Pulmonary artery endothelial cell (primary cell): Measurements from ENCODE around the gene SORBS2. TPM values are rescaled to one million over a fixed set of nuclear protein-coding genes. Genes with fewer than 3 reads are reported as not detected.
A peak's percentile ranks its signal among the peaks of the same experiment; 100 is the strongest.

Source experiments
- DNase-seq: peaks from one replicate; pipeline ENCODE4 v3.0.0-alpha.2; 2011; ENCODE audit warnings: low read depth, low spot score
- total RNA-seq: library from RNA; depleted of rRNA; stranded (reverse); fragments of >200 nt; gene quantifications from 2 replicates; pipeline ENCODE4 v1.2.3, GENCODE V29; 2014

The SORBS2 gene
- total RNA-seq, 1 donor from 2014 or later: 46.2 TPM

DNA sequence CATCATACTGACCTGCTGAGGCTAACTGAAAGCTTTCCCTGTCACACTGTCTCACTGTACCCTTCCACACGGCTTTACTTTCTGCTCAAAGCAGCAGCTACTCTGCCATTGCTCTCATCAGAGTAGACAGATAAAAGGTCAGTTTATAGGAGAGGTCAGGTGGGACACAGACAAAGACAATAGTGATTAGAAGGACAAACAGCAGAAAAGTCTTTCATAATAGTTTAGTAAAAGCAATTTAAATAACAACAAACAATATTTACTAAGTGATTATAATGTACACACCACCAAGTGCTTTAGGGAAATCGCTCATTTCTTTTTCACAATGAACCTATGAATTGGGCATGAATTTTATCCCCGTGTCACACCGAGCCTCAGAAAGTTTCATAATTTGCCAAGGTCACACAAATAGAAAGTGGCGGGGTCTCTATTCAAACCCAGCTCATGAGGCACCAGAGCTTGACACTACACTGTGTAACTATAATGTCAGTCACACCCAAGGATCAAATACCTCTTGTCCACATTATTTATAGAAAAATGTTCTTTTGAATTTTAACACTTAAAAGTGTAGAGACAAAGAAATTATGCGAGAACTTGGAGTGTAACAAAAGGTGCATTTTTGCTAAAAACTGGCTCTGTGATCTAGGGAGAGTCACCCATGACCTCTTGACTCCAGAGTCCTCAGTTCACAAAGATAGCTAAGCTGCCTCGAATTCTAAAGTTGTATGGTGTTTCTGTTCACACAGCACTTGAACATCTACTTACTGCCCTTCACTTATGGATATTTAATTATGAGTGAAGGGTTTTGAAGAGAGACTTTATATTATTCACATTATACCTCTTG lies 24.5 kb upstream of the SORBS2 start:
- no peak for DNase-seq

DNA sequence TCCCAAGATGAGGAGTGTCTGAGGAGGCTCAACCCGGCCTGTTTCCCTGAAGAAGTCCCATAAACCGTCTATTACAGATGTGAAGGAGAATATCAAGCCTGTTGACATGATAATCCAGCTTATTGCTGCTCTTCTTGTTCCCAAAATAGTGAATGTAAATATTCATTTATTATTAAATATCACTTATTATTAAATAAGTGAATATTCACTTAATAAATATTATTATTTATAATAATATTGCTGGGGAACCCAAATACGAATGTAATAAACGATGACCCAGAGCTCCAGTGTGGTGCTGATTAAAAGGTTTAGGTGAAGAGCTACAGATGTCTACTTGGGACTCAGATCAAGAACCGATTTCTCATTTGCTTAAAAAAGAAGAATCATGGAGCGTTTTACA lies 23.8 kb upstream of the SORBS2 start:
- DNase-seq: no peak

DNA sequence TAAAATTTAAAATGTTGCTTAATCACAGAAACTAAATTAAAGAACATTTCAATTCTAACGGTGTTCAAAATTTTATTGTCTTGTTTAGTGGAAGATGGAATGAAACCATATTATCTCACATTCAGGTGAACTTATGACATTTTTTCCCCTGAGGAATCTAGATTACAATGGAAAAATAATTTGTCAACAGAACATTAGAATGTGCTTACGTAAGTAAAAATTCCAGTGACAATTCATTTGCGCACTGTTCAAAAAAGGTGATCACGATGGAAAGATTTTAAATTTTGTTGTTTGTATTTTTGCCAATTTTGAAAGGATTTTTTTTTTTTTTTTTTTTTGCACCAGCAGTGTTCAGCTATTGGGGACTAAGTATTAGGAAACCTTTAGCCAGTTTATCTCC lies 23.3 kb upstream of the SORBS2 start:
- no peak for DNase-seq

DNA sequence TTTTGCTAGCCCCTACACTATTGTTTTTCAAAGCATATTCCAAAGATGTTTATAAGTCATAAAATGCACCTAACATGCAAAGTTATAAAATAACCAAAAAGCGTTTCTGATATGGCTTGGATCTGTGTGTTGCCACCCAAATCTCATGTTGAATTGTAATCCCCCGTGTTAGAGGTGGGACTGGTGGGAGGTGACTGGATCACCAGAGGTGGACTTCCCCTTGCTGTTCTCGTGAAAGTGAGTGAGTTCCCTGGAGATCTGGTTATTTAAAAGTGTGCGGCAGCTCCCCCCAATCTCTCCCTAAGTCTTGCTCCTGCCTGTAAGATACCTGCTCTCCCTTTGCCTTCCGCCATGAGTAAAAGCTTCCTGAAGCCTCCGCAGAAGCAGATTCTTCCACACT lies 22.8 kb upstream of the SORBS2 start:
- no peak for DNase-seq

DNA sequence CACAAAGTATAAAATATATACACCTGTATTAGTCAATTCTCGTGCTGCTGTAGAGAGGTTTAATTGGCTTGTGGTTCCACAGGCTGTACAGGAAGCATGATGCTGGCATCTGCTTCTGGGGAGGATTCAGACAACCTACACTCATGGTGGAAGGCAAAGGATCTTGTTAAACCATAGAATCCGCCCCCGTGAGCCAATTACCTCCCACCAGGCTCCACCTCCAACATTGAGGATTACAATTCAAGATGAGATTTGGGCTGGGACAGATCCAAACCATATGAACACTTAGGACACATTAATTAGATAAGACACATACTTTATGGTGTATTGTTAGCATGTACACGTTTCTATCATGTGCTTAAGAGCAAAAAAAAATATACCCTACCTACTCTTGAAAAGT lies 22.1 kb upstream of the SORBS2 start:
- DNase-seq: no peak

DNA sequence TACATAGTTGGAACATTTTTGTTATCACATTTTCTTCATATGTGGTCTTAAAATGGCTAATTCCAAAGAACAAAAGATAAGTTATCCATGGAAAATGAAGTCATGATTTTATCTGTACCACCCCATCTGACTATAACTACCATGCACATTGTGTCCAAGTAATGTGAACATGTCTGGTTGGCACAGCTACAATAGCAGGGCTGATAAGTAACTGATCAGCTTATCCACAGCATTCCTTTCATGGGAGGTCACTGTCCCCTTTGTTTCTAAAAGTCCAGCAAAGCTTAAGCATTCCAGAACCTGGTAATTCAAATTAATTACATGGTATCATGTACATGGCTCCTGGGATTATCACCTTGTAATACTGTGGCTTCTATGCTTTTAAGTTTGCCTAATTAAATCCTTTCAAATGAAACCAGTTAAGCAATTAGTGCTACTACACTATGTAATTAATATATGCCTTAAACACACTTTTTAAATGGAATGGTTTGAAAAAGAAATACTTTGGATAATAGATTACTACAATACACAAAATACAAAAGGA lies 21.1 kb upstream of the SORBS2 start:
- peak; percentile 96 for DNase-seq

DNA sequence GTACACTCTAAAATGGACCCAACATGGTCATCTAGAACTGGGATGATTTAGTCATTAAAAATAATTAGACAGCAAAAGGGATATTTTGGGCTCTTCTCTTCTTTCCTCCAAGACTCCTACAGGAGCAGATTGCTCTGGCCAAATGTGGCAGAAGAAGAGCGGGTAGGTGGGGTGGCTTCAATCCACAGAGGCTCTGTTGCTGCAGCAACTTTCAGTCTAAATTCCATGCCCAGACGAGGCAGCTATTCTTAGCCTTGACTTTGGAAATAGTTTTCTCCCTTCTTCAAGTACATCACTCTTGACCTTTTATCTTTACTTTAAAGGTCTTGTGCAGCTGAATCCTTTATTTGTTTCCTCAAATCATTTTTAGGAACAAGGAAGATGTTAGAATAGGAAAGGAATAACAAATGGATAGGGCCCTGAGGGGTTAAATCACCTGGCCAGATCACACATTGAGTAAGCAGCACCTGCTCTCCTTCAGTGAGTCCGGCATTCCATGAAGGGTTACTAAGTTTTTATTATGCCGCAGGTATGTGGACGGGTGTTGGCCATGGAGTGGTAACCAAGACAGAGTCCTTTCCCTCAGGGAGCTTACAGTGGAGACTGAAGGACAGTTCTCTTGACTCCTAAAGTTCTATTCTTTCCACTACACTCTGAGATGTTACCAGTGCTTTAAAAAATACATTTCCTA lies 19.3 kb upstream of the SORBS2 start:
- no peak for DNase-seq

DNA sequence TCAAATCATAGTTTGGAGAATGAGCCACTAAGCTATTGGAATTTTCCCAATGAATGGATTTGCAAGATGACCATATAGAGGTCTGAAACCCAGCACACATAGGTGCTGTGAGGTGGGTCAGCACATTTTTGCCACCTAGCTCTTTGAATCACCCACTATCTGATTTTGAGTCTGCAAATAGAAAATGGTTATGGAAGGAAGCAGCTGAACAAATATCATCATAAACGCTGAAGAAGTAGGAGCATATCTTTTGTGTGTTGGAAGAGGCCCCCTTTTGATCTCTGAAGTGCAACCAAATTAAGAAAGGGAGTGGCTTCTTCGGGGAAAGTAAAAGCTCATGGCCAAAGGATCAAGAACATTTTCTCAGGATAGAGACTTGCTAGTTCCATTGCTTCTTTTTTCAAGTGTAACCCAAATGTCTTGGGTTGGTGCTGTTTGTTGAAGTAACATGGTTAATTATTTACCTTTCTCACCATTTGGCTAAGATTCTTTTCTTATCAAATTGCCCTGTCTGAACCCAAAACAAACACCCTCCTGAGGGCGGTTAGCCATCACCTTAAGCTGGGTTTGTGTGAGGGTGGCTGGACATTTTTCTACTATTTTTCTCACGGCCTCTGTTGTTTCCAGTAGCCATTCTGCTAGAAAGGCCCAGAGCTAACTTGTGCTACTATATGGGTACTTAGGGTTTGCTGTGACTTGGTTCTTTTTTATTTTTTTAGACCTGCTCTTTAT lies 18.4 kb upstream of the SORBS2 start:
- no peak for DNase-seq

DNA sequence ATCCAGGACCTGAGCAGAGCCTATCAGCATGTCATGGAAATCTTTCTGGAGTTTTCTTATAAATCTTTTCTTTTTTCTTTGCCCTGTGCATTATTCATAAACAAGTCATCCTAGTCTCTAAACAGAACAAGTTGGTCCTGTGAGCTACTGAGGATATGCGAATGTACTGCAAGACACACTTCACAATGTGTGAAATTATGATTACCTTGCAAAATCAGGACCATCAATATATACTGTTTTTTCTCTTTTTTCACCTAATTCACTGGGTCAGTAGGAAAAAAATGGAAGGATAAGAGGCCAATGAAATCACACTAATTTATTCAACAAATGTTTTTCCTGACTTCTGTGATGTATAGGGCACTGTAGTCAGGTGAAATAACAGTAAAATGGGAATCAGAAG lies 14.4 kb upstream of the SORBS2 start:
- DNase-seq: no peak

DNA sequence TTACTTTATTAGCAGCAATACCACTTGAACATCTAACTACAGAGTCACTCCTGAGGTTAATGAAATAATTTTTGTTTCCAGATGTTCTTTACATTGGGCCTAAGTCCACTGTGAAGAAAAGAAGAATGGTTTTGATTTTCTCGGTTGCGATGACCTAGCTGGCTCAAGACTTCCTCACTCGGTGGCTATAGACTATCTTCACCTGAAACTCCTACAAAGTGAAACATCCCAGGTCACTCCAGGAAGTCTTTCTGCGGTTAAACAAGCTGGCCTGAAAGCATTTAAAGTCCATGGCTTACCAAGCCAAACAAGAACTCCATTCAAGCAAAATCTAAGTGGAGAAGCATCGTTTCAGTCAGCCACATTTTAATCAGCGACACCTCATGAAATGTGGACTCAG lies 13.7 kb upstream of the SORBS2 start:
- no peak for DNase-seq

DNA sequence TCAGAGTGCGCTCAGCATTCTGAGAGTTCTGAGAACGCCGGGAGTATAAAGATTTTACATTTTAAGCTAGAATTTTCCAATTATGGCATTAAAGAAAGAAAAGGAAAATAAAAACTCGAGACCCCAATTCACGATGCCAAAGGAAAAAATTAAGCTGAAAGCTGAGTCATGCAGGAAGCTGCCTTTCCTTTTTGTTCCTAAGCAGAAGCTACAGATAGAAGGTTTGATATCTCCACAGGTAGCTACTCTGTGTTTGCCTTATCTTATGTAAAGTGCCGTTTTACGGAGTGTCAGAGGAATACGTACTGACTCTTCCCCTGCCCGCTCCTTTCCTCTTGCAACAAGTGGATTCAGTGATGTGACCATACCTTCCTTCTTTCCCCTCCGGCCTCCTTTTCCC lies 10.8 kb upstream of the SORBS2 start:
- DNase-seq: no peak

DNA sequence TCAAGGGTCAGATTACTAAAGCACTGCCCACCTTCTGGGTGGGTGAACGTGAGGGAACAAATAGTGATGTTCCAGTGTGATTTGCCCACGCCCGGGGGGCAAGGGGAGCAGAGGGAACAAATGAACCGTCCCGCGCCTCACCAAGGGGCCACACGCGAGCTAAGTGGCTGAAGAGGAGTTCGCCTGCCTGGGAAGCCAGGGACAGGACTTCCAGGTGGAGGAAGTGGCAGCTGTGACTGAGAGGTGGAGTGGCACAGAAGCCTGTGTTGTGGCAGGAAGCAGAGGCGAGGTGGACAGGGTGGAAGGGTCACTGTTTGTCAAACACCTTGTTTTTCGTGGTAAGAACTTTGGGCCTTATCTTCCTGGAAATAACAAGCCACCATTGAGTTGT lies 9.0 kb upstream of the SORBS2 start:
- DNase-seq: no peak

DNA sequence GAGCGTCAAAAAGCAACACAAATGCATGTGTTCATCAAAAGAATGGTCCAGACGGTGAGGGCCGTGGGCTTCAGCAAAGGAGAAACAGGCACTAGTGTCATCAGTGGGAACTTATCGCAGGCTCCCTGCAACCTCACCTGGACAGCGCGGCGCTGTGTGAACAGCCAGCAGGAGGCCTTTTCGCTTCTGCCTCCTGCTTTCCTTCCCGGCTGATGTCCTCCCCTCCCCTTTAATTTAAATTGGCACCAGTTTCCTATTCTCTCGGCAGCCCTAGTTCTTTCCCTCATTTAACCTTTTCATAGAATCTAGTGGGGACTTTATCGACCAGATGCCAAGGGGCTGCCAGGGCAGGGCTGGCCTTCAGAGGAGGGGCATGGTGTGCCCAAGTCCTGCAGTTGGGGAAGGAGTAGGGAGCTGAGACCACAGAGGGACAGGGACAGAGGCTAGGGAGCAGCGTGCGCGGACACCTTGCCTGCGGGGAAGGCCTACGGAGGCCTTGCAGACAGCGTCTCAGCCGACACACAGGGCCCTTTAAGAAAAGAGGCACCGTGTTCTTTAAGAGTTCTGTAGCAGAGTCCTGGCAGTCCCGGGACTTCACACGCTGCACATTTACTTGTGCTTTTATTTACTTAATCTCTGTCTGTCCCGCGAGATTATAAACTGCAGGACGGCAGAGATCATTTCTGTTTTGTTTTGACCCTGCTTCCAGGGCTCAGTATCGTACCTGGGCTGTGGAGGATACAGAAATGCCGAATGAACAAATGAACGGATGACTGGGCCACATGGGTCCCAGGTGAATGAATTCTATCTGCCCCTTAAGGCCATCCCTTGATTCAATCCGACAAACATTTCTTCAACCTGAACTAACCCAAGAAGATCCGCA lies 8.4 kb upstream of the SORBS2 start:
- no peak for DNase-seq

DNA sequence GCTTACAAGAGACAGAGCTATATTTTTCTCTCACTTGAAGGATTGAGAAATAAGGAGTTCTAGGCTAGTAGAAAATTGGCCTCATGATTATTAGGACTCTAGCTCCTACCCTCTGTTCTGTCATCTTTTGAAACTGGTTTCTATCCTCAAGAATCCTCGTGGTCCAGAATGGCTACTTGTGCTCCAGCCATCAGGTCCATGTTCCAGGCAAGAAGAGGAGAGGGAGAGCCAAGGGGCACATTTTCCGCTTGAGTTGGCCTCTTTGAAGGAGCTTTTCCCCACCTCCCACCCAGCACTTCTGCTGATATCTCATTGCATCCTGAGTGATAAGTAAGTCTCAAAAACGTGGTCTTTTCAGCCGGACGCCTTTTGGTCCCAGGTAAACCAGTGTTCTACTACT lies 7.2 kb upstream of the SORBS2 start:
- DNase-seq: no peak

DNA sequence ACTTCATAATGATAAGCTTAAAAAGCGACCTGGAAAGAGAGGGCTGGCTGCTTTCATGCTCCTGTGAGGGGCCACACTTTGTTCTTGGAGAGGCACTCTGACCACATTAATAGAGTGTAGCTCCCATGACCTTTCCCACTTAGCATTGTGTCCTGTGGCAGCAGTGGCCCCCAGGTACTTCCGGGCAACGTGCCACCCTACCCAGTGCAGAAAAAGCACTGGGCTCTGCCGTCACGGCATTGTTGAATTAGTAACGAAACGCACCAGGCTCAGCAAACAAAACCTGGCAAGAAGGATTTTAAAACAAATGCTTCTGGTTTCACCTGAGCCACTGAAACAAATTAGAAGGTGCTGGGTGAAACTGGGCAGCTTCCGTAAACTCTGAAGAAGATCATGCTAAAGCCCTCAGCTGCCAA lies 5.4 kb upstream of the SORBS2 start:
- DNase-seq: no peak

DNA sequence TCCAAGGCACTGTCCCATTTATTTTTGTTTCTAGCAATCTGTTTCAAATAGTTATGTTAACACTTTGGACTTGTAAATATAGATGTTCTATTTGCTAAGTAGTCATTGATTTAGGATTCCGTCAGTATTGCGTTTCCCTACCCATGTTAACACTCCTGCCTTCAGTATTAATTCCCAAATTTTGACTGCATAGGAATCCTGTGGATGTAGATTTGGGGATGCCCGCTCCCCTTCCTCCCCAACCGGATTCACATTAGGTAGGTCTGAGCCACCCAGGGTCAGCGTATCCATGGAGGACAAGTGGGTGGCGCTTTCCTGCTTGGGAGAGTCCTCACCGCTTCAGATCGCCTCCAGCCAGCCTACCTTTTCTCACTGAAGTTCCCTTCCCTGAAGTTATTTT lies 1.1 kb upstream of the SORBS2 start:
- no peak for DNase-seq

DNA sequence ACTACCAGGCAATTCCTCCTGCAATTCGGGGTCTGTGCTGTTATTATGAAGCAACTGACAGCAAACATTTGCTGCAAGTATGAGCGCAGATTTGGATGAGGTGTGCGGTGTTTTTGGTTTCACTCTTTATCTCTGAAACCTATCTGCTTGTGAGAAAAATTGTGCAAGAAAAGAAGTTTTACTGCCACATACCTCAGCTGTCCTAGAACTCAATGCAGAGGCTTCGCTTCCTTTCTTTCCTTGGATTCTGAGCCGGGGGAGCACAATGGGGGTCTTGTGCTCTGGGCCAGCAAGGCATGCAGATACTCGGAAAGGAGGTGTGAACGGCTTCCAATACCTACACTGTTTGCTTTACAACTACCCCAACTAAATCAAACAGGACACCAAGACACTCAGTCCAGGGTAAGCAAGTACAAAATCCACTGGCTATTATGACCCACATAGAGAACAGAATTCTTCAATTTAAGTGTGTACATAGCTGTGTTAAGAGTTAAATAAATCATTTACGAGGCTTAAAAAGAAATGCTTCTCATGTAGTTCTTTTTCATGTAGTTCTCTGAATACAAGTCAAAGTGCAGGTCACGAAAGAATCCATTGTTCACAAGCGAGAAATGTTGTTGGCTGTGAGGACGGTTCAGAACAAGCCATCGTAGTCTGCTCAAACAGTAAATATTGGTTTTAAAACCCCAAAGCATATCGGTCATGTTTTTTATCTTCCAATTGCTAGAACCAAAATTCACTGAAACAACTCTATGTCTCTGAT lies 1.1 kb downstream of the SORBS2 start:
- no peak for DNase-seq

DNA sequence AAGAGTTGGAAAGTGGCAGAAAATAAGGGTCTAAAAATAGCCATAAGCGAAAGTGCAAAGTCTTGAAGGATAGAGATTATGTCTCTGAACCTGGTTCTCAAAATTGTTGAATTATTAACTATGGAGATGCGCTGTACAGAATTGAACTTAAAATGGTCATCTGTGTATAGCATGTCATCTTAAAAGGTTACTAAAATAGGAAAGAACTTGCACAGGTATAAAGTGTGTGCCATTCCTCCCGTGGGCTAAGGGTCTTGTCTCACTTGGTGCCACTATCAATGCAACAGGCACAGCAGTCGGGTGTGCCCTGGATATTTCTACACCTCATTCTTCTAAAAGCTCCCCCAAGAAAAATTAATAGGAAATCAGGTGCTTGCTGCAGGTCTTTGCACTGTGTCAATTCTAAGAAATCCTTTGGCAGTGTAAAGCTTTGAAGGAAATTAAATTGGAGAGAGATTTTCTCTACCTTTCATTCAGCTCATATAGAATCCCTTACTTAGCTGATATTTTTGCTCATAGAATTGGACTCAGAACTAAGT lies 2.4 kb downstream of the SORBS2 start:
- DNase-seq: no peak

DNA sequence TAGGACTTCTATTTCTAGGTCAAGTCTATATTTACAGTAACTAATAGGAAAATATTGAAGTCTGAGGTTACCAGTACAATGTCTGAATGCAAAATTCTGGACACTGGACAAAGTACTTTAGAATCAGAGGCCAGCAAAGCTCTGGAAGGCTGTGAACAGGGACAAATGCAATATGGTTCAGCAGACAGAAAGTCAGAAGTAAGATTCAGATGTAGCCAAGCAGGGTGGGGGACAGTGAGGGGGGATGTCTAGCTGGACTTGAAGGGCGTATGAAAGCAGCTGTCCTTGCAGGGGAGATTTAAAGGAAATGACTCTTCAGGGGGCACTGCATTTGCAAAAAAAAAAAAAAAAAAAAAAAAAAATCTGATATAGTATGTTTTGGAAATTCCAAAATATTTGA lies 2.9 kb downstream of the SORBS2 start:
- DNase-seq: no peak

DNA sequence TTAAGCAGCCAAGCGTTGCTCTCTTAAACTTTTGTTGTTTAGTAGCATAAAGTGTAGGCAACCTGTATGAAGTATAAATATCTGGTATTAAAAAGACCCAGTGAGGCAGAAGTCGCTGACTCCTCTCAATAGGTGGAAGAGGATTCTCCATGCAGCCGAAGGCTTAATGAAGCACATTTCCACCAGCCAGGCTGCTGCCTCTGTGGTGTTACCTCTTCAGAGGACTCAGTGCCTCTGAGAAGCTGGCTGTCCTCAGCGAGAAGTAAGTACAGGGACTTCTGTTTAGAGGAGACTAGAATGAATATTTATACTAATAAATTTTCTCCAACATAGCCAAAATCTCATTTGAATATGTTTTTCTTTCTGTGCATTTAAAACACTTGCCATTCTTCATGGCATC lies 6.0 kb downstream of the SORBS2 start:
- DNase-seq: no peak
